A673 (cell line): ENCODE results near the gene CROCC2. TPM values are rescaled to one million over a fixed set of nuclear protein-coding genes. Genes with fewer than 3 reads are reported as not detected.

Experiments
- BruUV-seq: library from RNA; stranded (reverse); fragments of 400-500 nt; replicated peaks from 2 replicates; lab custom pipeline; 2021; lab: Mats Ljungman, UMichigan
- CTCF ChIA-PET: fragments of 300-600 bp; sonication (Branson Sonifier 250); formaldehyde crosslinking; loops from one replicate; lab custom pipeline; 2022; ENCODE audit warnings: antibody characterized with exemption; lab: Charles Lee
- POLR2A ChIA-PET: fragments of 300-600 bp; sonication (Branson Sonifier 250); formaldehyde crosslinking; loops from one replicate; lab custom pipeline; 2022; ENCODE audit warnings: antibody characterized with exemption; ENCODE audit not compliant: low non-redundant PET; lab: Charles Lee
- DNase-seq: peaks from one replicate; pipeline ENCODE4 v3.0.0-alpha.2; 2015; ENCODE audit warnings: low spot score
- H3K27ac ChIP-seq: fragments of 200-600 bp; sonication (generic); 2 replicates; pipeline ENCODE4 v1.5.1; 2016; ENCODE audit warnings: mixed run types, low read depth, mild to moderate bottlenecking, mixed read lengths, antibody characterized with exemption, low read length; ENCODE audit not compliant: poor library complexity, severe bottlenecking
- H3K27me3 ChIP-seq: fragments of 200-600 bp; sonication (generic); replicated peaks from 2 replicates; pipeline ENCODE4 v1.6.1; 2017; ENCODE audit warnings: mixed run types, low read depth, mild to moderate bottlenecking, mixed read lengths, antibody characterized with exemption, low read length; ENCODE audit not compliant: insufficient read depth, poor library complexity
- H3K36me3 ChIP-seq: fragments of 200-600 bp; sonication (generic); 2 replicates; pipeline ENCODE4 v1.6.1; 2016; ENCODE audit warnings: mixed run types, mild to moderate bottlenecking, mixed read lengths, antibody characterized with exemption, low read length; ENCODE audit not compliant: insufficient read depth, poor library complexity, severe bottlenecking
- H3K4me1 ChIP-seq: fragments of 200-600 bp; sonication (generic); 2 replicates; pipeline ENCODE4 v1.6.1; 2017; ENCODE audit warnings: mixed run types, mild to moderate bottlenecking, mixed read lengths, antibody characterized with exemption, low read length; ENCODE audit not compliant: insufficient read depth, poor library complexity, severe bottlenecking
- H3K4me3 ChIP-seq: fragments of 200-600 bp; sonication (generic); 2 replicates; pipeline ENCODE4 v1.5.1; 2016; ENCODE audit warnings: low read depth, mixed run types, mild to moderate bottlenecking, mixed read lengths, low read length; ENCODE audit not compliant: poor library complexity, severe bottlenecking
- H3K9me3 ChIP-seq: fragments of 200-600 bp; sonication (generic); 2 replicates; pipeline ENCODE4 v1.6.1; 2016; ENCODE audit warnings: mixed run types, low read depth, mild to moderate bottlenecking, mixed read lengths, antibody characterized with exemption, low read length; ENCODE audit not compliant: poor library complexity, severe bottlenecking
- EZH2 ChIP-seq: fragments of 200-600 bp; sonication (generic); IDR thresholded peaks from 2 replicates; pipeline ENCODE4 v1.6.1; 2017; ENCODE audit warnings: borderline replicate concordance, low read depth, mild to moderate bottlenecking, mixed read lengths, antibody characterized with exemption, low read length; ENCODE audit not compliant: poor library complexity, severe bottlenecking
- intact Hi-C: fragments of 100-400 bp; cut with micrococcal nuclease; formaldehyde crosslinking; loops from one replicate; pipeline ENCODE4 v1.10.0; 2022; ENCODE audit not compliant: unreplicated experiment
- total RNA-seq: library from RNA; stranded (reverse); gene quantifications from 2 replicates; pipeline ENCODE4 v1.2.3, GENCODE V29; 2021
- TF ChIP-seq, protein P1 (sequence below): fragments of 300-800, 200-600 bp; sonication (generic); conservative IDR thresholded peaks from 2 replicates; pipeline ENCODE4 v1.5.1; 2017; ENCODE audit warnings: low read depth, mild to moderate bottlenecking, antibody characterized with exemption, low read length, moderate library complexity, mixed read lengths

The CROCC2 gene
- total RNA-seq, 1 experiment from 2014 or later, result not detected

- BruUV-seq, result no TSS peak
- Histone ChIP-seq H3K9me3 (no peaks in the 10 kb centered on the region), H3K36me3 (no peaks in the 10 kb centered on the region), H3K4me1 (peaks cover 35% of the 10 kb centered on the region), H3K4me3 (no peak overlapping the region), H3K27me3 (no peaks in the 10 kb centered on the region), H3K27ac (peak overlapping the region; percentile 35)
- peak; percentile 55 for DNase-seq
- POLR2A ChIA-PET, result no interaction called here
- CTCF ChIA-PET, result no interaction called here
- TF ChIP-seq, protein P1, sequence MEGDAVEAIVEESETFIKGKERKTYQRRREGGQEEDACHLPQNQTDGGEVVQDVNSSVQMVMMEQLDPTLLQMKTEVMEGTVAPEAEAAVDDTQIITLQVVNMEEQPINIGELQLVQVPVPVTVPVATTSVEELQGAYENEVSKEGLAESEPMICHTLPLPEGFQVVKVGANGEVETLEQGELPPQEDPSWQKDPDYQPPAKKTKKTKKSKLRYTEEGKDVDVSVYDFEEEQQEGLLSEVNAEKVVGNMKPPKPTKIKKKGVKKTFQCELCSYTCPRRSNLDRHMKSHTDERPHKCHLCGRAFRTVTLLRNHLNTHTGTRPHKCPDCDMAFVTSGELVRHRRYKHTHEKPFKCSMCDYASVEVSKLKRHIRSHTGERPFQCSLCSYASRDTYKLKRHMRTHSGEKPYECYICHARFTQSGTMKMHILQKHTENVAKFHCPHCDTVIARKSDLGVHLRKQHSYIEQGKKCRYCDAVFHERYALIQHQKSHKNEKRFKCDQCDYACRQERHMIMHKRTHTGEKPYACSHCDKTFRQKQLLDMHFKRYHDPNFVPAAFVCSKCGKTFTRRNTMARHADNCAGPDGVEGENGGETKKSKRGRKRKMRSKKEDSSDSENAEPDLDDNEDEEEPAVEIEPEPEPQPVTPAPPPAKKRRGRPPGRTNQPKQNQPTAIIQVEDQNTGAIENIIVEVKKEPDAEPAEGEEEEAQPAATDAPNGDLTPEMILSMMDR, result no peak
- TF ChIP-seq EZH2, result no peak
- intact Hi-C loops, result no loop called here
Measured at GRCh38 chr2:240921311-240921994, 15.3 kb downstream of the CROCC2 start.

DNA sequence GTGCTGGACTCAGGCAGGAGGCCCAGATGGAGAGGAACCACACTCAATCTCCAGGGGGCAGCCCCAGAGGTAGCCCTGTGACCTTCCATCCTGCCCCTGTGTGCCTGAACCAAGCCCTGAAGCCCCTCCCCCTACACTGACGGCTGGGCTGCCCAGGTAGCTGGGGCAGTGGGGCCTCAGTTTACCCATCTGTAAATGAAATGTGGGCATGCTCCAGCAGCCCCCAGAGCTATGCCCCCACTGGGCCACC is 15.8 kb downstream of the CROCC2 start:
- intact Hi-C loops, result no loop called here
- H3K9me3 ChIP-seq, result no peaks in the 10 kb centered on the region
- H3K27ac ChIP-seq, result no peak overlapping the region
- BruUV-seq, result no TSS peak
- ChIA-PET POLR2A (no interaction called here), CTCF (no interaction called here)
- H3K4me1 ChIP-seq, result peaks cover 31% of the 10 kb centered on the region
- no peaks in the 10 kb centered on the region for H3K27me3 ChIP-seq
- TF ChIP-seq, protein P1, result no peak
- TF ChIP-seq EZH2, result no peak
- H3K4me3 ChIP-seq, result no peak overlapping the region
- no peak for DNase-seq
- H3K36me3 ChIP-seq, result no peaks in the 10 kb centered on the region

DNA sequence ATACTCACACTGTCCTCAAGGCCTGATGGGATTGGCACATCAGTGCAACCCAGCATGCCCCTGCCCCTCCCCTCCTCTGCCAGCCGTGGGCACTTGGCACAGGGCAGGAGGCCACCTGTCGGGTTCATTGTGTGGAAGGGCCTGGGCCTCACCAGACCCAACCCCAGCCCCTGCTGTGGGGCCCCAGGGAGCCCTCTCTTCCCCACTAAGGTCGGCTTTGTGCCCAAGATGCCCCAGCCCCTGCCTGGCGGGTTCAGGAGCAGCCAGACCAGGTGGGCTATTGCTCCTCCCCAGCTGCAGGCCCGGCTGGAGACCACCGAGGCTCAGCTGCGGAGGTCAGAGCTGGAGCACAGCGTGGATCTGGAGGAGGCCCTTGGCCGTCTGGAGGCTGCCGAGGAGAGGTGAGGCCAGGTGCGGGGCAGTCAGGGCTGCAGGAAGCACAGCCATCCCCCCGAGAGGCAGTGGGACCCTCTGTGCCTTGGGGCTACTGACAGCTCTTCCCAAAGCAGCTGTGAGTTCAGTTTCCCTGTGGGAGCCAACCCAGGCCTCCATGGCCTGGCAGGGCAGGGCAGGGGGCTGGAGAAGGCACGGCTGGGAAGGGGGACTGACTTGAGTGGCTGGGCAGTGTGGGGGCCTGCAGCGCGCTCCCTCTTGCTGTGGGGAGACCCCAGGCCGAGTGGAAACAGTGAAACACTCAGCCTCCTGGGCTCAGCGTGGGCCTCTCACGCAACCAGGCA is 16.3 kb downstream of the CROCC2 start:
- DNase-seq, result no peak
- BruUV-seq, result no TSS peak
- Histone ChIP-seq H3K4me3 (no peak overlapping the region), H3K36me3 (no peaks in the 10 kb centered on the region), H3K27ac (no peak overlapping the region), H3K4me1 (peaks cover 26% of the 10 kb centered on the region), H3K9me3 (no peaks in the 10 kb centered on the region), H3K27me3 (no peaks in the 10 kb centered on the region)
- ChIA-PET POLR2A (no interaction called here), CTCF (no interaction called here)
- no peak for TF ChIP-seq EZH2
- TF ChIP-seq, protein P1, result no peak
- intact Hi-C loops, result no loop called here
